ENCODE data around the gene RABGAP1L. TPM values are rescaled to one million over a fixed set of nuclear protein-coding genes. Genes with fewer than 3 reads are reported as not detected.
"Not testable (repeated sequence)": the region's sequence is repeated elsewhere in the genome, so short reads cannot be mapped to it uniquely, and the experiment has no call there.

The RABGAP1L gene
- total RNA-seq, 4 donors from 2014 or later = 170 to 282 (median 182) TPM

DNA sequence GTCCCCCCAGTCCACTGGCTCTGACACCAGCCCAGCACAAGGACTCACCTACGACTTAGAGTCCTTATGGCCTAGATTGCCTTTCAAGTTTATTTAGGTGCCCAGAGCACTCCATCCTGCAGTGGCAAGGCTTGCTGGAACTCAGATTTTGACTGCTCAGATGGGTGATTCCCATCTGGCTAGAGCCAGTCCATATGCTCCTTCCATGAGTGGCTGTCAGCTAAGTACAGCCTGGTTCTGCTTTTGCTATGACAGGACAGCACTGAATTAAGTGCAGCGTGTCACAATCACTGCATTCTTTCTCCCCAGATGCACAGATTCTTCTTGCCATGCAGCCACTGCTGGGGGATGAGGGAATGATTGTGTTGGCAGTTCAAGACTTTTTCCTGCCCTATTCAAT, 332.3 kb downstream of the RABGAP1L start:
- no peaks in the 10 kb centered on the region for H3K36me3 ChIP-seq
- no peaks in the 10 kb centered on the region for H3K27me3 ChIP-seq
- no peak for TF ChIP-seq POLR2A (IDR thresholded peaks at IDR 0.05)
- TF ChIP-seq, protein P1, sequence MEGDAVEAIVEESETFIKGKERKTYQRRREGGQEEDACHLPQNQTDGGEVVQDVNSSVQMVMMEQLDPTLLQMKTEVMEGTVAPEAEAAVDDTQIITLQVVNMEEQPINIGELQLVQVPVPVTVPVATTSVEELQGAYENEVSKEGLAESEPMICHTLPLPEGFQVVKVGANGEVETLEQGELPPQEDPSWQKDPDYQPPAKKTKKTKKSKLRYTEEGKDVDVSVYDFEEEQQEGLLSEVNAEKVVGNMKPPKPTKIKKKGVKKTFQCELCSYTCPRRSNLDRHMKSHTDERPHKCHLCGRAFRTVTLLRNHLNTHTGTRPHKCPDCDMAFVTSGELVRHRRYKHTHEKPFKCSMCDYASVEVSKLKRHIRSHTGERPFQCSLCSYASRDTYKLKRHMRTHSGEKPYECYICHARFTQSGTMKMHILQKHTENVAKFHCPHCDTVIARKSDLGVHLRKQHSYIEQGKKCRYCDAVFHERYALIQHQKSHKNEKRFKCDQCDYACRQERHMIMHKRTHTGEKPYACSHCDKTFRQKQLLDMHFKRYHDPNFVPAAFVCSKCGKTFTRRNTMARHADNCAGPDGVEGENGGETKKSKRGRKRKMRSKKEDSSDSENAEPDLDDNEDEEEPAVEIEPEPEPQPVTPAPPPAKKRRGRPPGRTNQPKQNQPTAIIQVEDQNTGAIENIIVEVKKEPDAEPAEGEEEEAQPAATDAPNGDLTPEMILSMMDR (IDR thresholded peaks at IDR 0.05) = no peak
- no peaks in the 10 kb centered on the region for H3K9me3 ChIP-seq
- DNase-seq = no peak
- no peak overlapping the region for H3K27ac ChIP-seq
- H3K4me3 ChIP-seq = no peak overlapping the region
- H3K4me1 ChIP-seq = no peaks in the 10 kb centered on the region

DNA sequence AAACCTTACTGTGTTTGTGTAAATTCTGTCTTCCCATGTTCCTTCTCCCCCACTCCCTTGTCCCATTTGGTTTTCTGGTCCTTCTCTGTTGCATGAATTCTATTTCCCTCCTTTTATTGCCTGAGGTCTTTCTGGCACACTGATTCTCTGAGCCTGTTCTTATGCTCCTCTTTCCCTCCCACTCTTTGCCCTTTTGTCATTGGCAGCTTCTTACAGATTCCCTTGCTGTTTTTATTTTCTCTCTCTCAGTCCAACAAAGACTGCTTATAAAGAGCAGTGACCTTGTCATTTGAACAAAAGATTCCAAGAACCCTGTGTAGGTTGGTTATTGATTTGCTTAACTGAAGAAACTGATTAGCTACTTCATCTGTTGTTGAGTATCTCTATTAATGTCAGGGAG, 338.2 kb downstream of the RABGAP1L start:
- Histone ChIP-seq H3K4me3 (no peak overlapping the region), H3K27me3 (no peaks in the 10 kb centered on the region), H3K27ac (no peak overlapping the region), H3K36me3 (no peaks in the 10 kb centered on the region), H3K9me3 (no peaks in the 10 kb centered on the region), H3K4me1 (no peaks in the 10 kb centered on the region)
- no peak for DNase-seq
- TF ChIP-seq, protein P1 (IDR thresholded peaks at IDR 0.05) = no peak
- no peak for TF ChIP-seq POLR2A (IDR thresholded peaks at IDR 0.05)

DNA sequence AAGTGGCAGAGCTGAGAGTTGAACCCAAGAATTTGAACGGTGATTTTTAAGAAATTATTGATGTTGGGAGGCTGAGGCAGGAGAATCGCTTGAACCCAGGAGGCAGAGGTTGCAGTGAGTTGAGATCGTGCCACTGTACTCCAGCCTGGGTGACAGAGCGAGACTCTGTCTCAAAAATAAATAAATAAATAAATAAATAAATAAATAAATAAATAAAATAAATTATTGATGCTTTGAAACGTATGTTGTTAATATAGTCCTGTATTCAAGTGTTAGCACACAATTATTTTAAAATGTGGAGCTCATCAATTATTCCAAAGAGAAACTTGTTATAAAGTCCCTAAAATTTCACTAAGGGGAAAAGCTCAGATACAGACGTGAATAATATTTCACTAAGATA, 357.4 kb downstream of the RABGAP1L start:
- H3K4me1 ChIP-seq, DNase-seq, H3K27me3 ChIP-seq, H3K4me3 ChIP-seq, H3K36me3 ChIP-seq, H3K9me3 ChIP-seq, H3K27ac ChIP-seq: not testable (repeated sequence)

DNA sequence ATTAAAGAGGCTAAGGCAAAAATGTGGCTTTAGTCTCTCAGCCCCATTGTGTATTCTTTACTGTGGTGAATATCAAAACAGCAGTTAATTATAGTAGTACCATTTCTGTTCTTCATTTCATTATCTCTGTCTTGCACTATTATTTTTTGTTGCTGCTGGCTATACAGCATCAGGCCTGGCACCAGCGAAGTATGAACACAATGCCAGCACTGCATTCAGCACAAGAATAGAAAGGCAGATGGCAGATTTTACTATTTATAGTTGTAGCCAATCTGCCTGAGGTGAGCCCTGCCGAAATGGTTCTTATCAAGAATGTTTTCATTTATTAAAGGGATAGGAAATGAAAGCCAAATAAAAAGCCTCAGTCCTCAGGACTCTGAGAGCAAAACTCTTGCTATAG, 360.5 kb downstream of the RABGAP1L start:
- DNase-seq = no peak

DNA sequence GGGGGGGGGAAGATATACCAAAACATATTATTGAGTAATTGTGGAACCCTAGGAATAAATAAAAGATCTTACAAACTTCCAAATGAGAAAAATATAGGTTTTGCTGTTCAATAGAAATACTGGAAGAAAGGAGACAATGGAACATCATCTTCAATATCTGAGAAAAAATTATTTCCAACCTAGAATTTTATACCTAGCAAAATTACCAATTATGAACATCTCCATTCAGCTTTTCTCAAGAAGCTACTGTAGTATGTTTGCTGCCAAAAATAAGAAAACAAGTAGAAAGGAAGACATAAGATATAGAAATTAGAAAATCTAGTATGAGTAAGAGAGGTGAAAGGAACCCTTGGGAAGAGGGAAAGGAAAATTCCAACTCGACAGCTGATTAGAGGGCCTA, 372.4 kb downstream of the RABGAP1L start:
- DNase-seq = no peak
- no peak for TF ChIP-seq POLR2A (IDR thresholded peaks at IDR 0.05)
- TF ChIP-seq, protein P1 (IDR thresholded peaks at IDR 0.05) = no peak
- Histone ChIP-seq H3K4me3 (no peak overlapping the region), H3K27me3 (no peaks in the 10 kb centered on the region), H3K36me3 (no peaks in the 10 kb centered on the region), H3K27ac (no peak overlapping the region), H3K4me1 (no peaks in the 10 kb centered on the region), H3K9me3 (no peaks in the 10 kb centered on the region)

More for the DNA sequence above, 360.5 kb downstream of the RABGAP1L start:
- Histone ChIP-seq H3K9me3 (no peaks in the 10 kb centered on the region), H3K4me3 (no peak overlapping the region), H3K4me1 (no peaks in the 10 kb centered on the region), H3K36me3 (no peaks in the 10 kb centered on the region), H3K27me3 (no peaks in the 10 kb centered on the region), H3K27ac (no peak overlapping the region)
- no peak for TF ChIP-seq POLR2A (IDR thresholded peaks at IDR 0.05)
- TF ChIP-seq, protein P1 (IDR thresholded peaks at IDR 0.05) = no peak

DNA sequence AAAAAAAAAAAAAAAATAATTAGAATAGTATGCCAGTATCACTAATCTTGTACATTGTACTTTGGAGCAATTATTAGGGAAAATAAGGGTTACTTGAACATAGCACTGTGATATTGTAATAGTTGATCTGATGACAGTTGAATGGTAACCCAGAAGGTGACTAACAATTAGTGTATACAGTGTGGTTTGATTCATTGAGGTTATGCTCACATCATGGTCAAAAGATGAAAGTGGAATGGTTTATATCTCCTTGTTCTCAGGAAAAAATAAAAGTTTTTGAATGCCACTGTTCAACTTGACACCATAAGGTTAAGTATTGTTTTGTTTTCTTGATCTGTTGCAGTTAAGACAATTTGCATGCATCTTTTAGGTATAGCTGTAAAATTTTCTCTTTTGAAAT, 375.5 kb downstream of the RABGAP1L start:
- TF ChIP-seq, protein P1 (IDR thresholded peaks at IDR 0.05) = no peak
- no peak for TF ChIP-seq POLR2A (IDR thresholded peaks at IDR 0.05)
- Histone ChIP-seq H3K4me1 (no peaks in the 10 kb centered on the region), H3K27me3 (no peaks in the 10 kb centered on the region)

More for the DNA sequence above, 375.5 kb downstream of the RABGAP1L start:
- DNase-seq = no peak
- peaks cover 0 to 6% (median 0%) of the 10 kb centered on the region in 4 donors for H3K9me3 ChIP-seq
- no peak overlapping the region for H3K27ac ChIP-seq
- H3K4me3 ChIP-seq = no peak overlapping the region
- no peaks in the 10 kb centered on the region for H3K36me3 ChIP-seq

Measured in Peyer's patch (tissue), 4 donors.